Stimulated activated CD4-positive, alpha-beta T cell treated with anti-CD3 and anti-CD28 coated beads, Interleukin-2, amount 100 ng/mL, for 4 hours (primary cell): ENCODE measurements around the gene ANK2.
"Not testable (repeated sequence)": the region's sequence is repeated elsewhere in the genome, so short reads cannot be mapped to it uniquely, and the experiment has no call there.

Experiments
- DNase-seq: peaks from one replicate; pipeline ENCODE4 v3.0.0-alpha.2; 2020; ENCODE audit warnings: low read depth

The ANK2 gene

GRCh38 chr4:113153529-113154101, 104.2 kb downstream of the ANK2 start:
- no peak for DNase-seq

GRCh38 chr4:113154281-113154680, 104.8 kb downstream of the ANK2 start:
- DNase-seq, result no peak

GRCh38 chr4:113157086-113157857, 107.8 kb downstream of the ANK2 start:
- no peak for DNase-seq

- no peak for DNase-seq
Observed at GRCh38 chr4:113159942-113160545, 110.6 kb downstream of the ANK2 start.

GRCh38 chr4:113160548-113160947, 111.1 kb downstream of the ANK2 start:
- no peak for DNase-seq

- no peak for DNase-seq
Observed at GRCh38 chr4:113162089-113162488, 112.6 kb downstream of the ANK2 start.

- no peak for DNase-seq
Observed at GRCh38 chr4:113169368-113169767, 119.9 kb downstream of the ANK2 start.

- no peak for DNase-seq
Observed at GRCh38 chr4:113170115-113170804, 120.8 kb downstream of the ANK2 start.

- no peak for DNase-seq
Observed at GRCh38 chr4:113170805-113171468, 121.5 kb downstream of the ANK2 start.

GRCh38 chr4:113173126-113173792, 123.8 kb downstream of the ANK2 start:
- no peak for DNase-seq

- DNase-seq, result no peak
Observed at GRCh38 chr4:113173793-113174264, 124.4 kb downstream of the ANK2 start.

GRCh38 chr4:113179091-113179490, 129.6 kb downstream of the ANK2 start:
- no peak for DNase-seq

- no peak for DNase-seq
Observed at GRCh38 chr4:113179996-113180395, 130.5 kb downstream of the ANK2 start.

GRCh38 chr4:113181289-113182007, 132.0 kb downstream of the ANK2 start:
- DNase-seq, result no peak

- no peak for DNase-seq
Observed at GRCh38 chr4:113183032-113183605, 133.7 kb downstream of the ANK2 start.

- DNase-seq, result not testable (repeated sequence)
Observed at GRCh38 chr4:113186220-113186619, 136.8 kb downstream of the ANK2 start.

GRCh38 chr4:113186913-113187312, 137.5 kb downstream of the ANK2 start:
- DNase-seq, result no peak

GRCh38 chr4:113187358-113187757, 137.9 kb downstream of the ANK2 start:
- no peak for DNase-seq

- DNase-seq, result no peak
Observed at GRCh38 chr4:113189546-113189945, 140.1 kb downstream of the ANK2 start.

GRCh38 chr4:113209153-113209552, 159.7 kb downstream of the ANK2 start:
- no peak for DNase-seq
